HG02759 (cell line): Measurements from ENCODE around the gene GPR39.

Experiments
- ATAC-seq: cut with Tn5 transposase; IDR thresholded peaks from one replicate; pipeline ENCODE4 v1.9.1; 2021; ENCODE audit warnings: mild to moderate bottlenecking, moderate library complexity; ENCODE audit not compliant: unreplicated experiment

Gene GPR39

GRCh38 chr2:132412021-132412420 lies 4.6 kb upstream of the GPR39 start:
- no peak for ATAC-seq

DNA sequence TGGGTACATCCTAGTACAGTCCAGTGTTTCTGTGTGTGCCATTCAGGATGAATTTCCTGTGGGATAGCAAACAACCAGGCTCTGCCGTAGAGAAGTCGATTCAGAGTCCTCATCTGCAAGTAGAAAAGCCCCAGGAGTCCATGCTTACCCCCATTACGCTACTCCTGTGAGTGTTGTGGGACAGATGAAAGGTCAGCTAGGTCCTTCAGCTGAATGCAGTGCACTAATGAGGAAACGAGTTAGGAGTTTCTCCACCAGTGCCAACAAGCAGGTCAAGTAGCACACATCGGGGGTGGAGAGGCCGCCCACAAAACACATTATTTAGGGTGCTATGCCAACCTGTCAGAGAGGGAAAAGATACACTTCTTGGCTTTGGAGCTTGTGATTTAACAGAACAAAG lies 2.5 kb upstream of the GPR39 start:
- no peak for ATAC-seq

- no peak for ATAC-seq
Measured at GRCh38 chr2:132415256-132415914, 1.2 kb upstream of the GPR39 start.

GRCh38 chr2:132415915-132416722 lies 486 bp upstream of the GPR39 start:
- peak; percentile 53 for ATAC-seq

DNA sequence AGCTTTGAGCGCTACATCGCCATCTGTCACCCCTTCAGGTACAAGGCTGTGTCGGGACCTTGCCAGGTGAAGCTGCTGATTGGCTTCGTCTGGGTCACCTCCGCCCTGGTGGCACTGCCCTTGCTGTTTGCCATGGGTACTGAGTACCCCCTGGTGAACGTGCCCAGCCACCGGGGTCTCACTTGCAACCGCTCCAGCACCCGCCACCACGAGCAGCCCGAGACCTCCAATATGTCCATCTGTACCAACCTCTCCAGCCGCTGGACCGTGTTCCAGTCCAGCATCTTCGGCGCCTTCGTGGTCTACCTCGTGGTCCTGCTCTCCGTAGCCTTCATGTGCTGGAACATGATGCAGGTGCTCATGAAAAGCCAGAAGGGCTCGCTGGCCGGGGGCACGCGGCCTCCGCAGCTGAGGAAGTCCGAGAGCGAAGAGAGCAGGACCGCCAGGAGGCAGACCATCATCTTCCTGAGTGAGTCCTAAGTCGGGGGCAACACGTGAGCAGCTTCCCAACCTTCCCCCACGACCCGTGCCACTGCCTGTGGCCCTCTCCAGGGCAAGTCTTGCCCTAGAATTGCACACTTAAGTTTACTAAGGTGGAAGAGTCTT lies 928 bp downstream of the GPR39 start:
- no peak for ATAC-seq

GRCh38 chr2:132419235-132419634 lies 2.6 kb downstream of the GPR39 start:
- ATAC-seq = no peak

- no peak for ATAC-seq
Measured at GRCh38 chr2:132419941-132420340, 3.3 kb downstream of the GPR39 start.

DNA sequence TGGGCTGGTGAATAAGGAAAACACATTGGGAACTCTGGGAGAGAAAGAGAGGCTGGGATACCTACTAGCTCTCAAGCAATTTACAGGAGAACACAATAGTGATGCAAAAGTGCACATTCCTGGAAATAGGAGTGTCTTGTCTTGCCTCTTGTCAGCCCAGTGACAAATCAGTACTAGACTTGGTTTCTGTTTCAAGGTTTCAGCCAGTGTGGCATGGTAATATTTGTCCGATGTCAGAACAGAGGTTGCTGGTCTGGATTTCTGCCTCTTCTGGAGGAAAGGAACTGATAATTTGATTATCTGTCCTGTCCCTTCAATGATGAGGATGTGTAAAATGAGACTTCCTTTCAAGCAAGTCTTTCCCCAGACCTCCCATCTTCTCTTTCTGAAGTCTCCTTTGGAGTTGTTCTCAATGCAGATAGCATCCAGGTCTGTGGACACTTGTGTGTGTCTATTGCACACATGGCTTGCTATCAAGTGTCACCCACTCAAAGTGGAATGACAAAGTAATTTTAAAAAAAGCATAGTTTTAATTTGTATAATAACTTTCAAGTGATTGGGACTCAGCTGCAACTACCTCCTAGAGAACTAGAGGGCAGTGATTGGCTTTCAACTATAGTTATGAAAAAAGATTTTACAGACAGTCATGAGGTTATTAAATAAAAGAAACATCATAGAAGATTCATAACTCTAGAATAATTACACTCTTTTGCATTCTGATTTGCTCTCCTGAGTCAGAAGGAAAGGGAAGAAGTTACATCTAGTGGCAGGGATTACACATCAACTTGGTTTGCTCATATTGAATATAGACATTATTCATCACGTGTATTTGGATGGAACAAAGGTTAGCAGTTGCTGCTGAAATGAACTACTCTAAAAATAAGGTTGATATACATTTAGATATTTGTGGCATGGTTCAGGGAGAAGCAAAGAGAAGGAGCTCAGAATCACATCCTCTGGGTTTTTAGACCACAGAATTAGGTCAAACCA lies 4.5 kb downstream of the GPR39 start:
- no peak for ATAC-seq

GRCh38 chr2:132422736-132423135 lies 6.1 kb downstream of the GPR39 start:
- ATAC-seq = no peak

GRCh38 chr2:132424526-132425121 lies 8.0 kb downstream of the GPR39 start:
- ATAC-seq = no peak

DNA sequence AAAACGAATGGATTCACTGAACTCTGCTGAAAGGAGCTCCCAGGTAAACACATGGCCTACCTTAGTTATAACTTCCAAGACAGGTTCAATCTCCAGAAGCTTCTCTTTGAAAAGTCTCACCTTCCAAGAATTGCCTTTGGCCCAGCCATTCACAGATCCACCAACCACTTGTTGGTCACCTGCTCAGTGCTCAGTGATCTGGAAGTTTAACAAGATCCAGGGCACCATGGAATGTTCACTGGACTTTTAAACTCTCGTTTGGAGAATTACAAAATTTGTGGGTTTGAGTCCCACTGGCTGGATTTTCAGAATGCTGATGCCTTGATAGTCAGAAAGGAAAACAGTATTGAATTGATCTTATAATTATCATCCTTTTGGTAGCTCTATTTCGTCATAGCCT lies 9.4 kb downstream of the GPR39 start:
- ATAC-seq = no peak

GRCh38 chr2:132426656-132427055 lies 10.1 kb downstream of the GPR39 start:
- no peak for ATAC-seq

- ATAC-seq = no peak
Measured at GRCh38 chr2:132429351-132429750, 12.7 kb downstream of the GPR39 start.

DNA sequence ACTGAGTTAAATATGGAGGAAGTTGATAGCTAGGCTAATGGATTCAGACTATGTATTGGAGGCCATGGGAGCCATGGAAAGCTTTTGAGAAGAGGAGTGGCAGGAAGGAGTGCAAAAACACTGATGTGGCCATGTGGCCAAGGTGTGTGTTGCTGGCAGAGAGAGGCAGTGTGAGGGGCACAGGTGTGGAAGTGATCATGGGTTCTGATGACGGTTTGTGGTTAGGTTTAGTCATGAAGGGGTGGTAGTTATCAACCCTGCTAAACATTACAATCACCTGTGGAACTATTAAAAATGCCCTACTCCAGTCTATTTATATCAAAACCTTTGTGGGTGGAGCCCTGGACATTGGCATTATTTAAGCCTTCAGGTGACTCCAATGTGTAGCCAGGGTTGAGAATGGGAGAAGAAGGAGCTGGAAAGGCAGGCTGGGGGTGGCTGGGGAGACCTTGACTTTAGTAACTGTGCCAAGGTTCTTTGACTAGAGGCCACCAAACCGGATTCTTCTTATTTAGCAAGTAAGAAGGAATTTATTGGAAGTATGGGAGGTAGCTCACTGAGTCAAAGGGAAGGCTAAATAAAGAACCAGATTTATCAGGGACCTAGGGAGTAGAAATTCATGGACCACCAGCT lies 13.5 kb downstream of the GPR39 start:
- ATAC-seq = no peak

DNA sequence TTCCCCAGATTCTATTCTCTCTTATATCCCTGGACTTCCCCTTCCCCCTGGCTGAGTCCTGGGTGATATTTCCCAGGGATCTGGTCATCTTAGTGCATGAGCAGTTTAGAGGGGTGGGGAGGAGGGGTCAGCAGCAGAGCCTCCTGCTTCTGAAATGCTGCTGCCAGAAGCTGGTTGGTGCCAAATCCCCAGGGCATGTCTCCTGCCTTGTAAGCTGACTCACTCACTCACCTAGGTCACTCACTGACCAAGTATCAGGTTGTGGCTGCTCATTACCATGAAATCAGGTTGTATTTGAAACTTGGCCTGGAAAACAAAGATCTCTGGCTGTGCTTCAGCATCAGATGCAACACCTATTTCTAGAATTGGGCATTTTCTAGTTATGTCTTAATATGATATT lies 14.3 kb downstream of the GPR39 start:
- ATAC-seq = no peak

- no peak for ATAC-seq
Measured at GRCh38 chr2:132437852-132438669, 21.5 kb downstream of the GPR39 start.

DNA sequence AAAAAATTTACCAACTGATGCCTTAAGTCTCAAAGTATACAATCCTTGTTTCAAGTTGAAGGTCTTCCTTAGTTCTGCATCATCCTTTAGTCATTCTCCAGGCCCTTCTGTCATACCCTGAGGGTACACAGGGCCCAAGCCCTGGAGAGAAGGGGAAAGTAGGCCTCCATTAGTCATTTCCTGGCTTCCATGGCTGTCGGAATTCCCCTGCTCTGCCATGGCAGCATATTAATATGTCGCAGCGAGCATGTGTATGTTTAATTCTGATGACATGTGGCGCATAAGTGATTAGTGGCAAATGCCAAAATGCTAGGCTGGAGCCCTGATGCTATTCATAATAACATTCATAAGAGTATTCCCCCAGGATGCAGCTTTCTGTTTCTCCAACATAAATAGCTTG lies 22.1 kb downstream of the GPR39 start:
- ATAC-seq = no peak

DNA sequence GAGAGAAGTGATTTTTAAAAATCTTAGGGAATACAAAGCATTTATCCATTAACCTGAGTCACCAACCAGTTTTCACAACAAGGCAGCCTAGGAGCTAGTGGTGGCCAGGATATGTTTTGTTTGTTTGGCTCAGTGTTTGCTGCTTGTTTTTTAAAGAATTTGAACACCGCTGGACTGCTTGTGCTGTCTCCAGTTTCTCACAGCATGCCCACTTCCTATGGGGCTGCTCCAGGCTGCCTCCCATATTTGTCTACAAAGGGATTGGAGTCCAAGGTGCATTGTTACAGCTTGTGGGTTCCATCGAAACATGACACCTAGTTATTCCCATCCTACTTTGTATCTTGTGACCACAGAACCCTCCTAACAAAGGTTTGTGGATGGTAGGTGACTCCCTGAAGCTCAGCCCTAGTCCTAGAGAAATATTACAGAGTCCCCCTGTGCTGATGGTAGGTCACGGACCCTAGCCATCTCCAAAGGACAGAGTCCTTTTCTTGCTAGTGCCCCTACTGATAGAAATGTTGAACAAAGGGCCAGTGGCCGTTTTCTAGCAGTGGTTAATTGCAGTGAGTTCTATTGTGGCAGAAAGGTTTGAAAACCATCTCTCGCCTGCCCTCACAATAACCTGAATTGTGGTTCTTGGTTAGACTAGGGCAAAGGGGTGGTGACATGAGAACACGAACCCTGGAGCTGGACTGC lies 23.2 kb downstream of the GPR39 start:
- no peak for ATAC-seq

DNA sequence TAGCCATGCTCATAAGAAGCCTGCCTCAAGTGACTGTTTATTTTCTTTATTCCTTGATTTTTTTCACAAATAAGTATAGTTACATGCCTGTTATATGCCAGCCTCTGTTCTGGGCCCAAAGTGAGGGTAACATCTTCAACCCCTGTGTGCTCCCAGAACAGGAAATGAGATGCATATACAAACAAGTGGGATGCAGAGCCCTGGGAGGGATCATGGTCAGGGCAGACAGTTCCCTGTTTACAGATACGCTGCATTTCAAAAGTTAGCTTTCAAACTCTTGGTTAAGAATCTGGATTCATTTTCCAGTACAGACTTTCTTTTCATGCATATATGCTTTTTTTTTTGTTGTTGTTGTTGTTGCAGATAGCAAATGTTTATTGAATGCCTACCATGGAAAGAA lies 24.4 kb downstream of the GPR39 start:
- no peak for ATAC-seq
